HG02870 (cell line): ENCODE results near the gene THBS2.
"Not testable (repeated sequence)": the region's sequence is repeated elsewhere in the genome, so short reads cannot be mapped to it uniquely, and the experiment has no call there.

ENCODE experiments used
- ATAC-seq: cut with Tn5 transposase; IDR thresholded peaks from one replicate; pipeline ENCODE4 v1.9.1; 2021; ENCODE audit warnings: mild to moderate bottlenecking, moderate library complexity; ENCODE audit not compliant: unreplicated experiment

THBS2 gene

DNA sequence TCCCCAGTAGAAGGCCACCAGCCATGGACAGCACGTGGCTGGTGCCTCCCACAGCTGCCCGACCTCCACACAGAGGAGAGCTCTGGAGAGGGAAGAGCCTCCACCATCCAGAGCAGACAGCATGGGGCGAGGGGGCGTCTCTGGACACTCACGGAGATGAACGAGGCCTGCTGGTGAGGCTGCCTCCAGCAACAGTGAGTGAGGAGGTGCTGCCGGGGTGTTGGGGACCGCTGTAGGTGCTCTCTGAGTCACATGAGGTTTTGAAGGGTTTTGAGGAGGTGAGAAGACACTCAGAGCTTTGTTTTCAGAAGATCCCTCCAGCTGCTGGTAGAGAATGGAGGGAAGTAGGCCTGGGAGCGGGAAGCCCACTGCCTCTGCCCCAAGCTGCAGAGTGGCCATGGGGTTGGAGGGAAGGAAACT, 65.6 kb downstream of the THBS2 start:
- ATAC-seq: no peak

DNA sequence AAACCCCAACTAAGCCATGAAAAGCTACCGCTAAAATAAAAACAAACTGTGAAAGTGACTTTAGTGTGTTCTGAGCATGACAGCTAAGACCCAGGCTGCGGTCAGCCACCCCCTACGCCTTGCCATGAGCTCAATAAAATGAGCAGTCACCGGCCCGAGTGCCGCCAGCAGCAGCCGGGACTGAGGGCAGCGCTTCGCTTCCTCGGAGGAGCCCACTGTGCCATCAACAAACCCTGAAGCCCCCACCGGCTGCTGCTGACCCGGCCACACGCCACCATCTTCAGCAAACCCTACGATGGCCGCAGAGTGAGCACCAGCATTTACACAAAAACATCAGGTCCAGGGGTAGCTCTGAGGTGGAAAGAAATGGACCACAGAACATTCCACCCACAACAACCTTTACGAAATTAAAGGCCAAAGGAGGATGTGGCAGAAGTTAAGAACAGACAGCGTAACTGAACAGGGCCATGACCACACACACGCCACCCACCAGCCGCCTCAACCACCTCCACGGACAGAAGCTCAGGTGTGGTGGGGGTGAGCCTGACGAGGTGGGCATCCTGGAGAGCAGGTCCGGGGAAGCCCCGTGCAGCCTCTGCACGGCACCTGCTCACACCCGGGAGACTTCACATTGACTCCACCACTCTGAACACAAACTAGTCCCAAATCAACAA, 67.0 kb downstream of the THBS2 start:
- no peak for ATAC-seq

DNA sequence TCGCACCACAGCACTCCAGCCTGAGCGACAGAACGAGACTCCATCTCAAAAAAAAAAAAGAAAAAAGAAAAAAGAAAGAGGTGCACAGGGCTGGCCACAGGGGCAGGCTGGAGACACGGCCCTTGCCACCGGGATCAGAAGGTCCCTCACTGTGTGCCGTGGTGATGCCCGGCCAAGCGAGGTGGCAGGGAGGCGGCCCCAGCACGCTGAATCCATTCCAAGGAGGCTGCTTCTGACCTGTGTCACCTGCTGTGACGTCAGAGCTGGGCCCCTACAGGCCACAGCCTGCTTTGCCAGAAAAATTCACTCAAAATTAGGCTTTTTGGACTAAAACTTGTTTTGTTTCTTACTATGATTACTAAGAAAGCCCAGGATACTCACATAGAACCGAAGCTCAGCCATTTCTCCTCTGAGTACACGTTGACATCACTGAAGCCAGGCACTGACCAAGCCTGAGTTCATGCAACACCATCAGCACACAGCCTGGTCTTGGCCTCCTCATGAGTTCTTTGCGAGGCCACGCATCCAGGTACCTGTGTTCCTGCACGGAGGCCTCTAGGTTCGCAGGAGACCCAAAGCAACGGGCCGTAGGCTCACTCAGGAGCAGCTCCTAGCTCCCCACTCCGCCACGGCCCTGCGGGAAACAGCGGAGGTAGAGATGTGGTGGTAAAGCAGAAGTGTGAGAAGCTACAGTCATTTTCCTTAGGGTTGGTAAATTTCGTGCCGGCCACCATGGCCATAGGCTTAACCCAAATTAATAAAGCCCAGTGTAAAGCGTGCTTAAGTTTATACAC, 67.8 kb downstream of the THBS2 start:
- no peak for ATAC-seq

- ATAC-seq: no peak
Observed at GRCh38 chr6:169185011-169185521, 68.6 kb downstream of the THBS2 start.

DNA sequence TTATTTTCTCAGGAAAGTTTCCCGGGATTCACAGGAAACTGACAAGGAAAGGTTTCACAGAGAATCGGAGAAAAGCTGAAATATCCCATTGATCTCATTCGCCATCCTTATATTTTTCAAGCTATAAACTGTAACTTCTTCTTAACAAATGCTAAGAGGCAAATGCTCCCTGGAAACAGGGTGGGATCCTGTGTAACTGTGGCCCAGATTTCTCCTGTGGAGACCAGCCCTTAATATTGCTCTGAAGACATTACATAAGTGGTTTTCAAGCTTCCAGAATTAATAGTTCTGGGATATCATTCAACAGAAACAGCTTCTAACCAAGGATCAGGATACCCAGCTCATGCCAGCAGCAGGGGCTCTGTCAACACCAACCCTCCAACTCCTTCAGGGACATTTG, 69.2 kb downstream of the THBS2 start:
- no peak for ATAC-seq

GRCh38 chr6:169183233-169183632, 70.4 kb downstream of the THBS2 start:
- ATAC-seq: no peak

DNA sequence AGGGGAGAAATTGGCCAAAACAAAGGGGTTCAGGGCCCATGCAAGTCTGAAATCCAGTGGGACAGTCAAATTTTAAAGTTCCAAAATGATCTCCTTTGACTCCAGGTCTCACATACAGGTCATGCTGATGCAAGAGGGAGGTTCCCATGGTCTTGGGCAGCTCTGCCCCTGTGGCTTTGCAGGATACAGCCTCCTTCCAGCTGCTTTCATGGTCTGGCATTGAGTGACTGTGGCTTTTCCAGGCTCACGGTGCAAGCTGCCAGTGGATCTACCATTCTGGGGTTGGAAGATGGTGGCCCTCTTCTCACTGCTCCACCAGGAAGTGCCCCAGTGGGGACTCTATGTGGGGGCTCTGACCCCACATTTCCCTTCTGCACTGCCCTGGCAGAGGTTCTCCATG, 73.8 kb downstream of the THBS2 start:
- ATAC-seq: not testable (repeated sequence)

DNA sequence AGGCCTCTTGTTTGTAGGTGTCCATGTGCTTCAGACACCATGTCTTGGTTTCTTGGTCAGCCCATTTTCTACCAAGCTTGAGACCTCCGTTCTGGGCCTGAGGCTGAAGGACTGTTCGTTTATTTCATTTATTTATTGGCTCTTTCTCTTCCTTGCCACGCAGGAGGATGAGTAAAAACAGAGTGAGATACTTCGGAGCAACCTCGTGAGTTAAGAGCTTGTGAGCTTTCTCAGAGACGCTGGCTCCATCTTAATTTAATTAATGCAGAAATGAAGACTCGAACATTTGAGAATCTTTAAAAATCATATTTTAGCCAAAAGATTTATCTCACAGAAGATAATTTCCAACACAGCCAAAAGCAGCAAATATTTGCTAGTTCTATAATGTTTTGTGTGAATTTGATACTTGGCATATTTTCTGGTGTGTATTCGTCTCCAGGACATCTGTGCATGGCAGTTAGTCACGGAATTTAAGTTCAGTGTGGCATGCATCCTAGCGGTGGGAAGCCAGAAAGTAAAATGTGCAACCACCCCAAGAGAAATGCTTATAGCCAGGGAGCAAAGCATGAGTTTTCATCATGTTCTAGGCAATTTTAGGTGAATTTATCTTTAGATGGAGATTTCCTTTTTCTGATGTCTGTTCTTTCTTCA, 76.0 kb downstream of the THBS2 start:
- ATAC-seq: no peak

DNA sequence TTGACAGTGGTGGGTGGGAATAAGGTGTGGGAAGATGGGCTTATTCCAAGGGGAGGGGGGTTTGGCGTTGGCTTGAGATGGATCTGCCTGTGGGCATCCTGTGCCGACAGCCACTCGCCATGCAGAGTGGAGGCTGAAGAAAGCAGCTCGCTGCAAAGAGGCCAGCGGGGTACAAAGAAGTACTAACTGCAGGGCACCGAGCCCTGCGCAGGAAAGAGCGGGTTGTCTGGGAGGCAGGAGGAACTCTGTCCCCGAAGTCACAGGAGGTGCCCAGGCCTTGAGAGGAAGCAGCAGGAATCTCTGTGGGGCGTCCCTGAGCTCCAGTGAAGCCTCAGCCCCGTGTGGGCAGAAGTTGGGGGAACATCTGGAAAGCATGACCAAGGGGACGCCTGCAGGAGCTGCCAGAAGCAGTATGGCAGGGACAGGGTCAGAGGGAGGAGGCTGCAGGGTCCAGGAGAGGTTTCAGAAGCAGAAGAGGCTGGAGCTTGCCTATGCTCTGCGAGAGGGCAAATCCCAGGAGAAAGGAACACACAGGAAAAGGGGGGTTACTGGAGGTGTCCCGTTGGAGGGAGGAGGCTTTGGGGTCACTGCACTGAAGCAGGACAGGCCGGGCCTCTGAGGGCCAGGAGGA, 77.2 kb downstream of the THBS2 start:
- ATAC-seq: no peak

- no peak for ATAC-seq
Observed at GRCh38 chr6:169175360-169175887, 78.2 kb downstream of the THBS2 start.

DNA sequence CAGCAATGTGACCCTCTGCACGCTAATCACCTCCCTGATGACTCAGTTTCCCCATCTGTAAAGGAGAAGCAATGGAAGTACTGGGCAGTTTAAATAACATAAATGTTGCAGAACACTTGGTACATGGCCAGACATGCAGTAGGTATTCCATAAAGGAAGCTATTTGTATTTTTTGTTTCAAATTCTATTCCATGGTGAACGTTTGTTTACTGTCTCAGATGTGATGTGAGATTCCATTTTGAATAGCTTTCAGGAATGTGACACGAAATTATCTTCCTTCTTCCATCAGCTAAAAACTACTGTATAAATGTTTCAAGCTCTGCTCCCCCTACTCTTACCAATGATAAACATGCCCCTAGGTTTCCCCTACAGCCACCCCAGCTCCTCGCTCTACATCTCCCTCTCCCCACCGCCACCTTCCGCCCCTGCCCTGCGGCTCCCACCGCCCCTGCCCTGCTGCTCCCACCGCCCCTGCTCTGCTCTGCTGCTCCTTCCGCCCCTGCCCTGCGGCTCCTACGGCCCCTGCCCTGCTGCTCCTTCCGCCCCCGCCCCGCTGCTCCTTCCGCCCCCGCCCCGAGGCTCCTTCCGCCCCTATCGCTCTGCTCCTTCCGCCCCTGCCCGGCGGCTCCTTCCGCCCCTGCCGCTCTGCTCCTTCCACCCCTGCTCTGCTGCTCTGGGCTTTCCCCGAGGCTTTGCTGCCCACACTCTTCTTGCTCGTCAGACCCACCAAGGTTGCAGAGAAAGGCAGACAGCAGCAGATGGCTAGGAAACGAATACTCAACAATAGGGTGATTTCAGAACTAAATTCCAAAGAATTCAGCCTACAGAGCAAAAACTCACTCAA, 78.9 kb downstream of the THBS2 start:
- ATAC-seq: no peak

- ATAC-seq: no peak
Observed at GRCh38 chr6:169173532-169174268, 79.9 kb downstream of the THBS2 start.

- no peak for ATAC-seq
Observed at GRCh38 chr6:169172946-169173345, 80.7 kb downstream of the THBS2 start.

DNA sequence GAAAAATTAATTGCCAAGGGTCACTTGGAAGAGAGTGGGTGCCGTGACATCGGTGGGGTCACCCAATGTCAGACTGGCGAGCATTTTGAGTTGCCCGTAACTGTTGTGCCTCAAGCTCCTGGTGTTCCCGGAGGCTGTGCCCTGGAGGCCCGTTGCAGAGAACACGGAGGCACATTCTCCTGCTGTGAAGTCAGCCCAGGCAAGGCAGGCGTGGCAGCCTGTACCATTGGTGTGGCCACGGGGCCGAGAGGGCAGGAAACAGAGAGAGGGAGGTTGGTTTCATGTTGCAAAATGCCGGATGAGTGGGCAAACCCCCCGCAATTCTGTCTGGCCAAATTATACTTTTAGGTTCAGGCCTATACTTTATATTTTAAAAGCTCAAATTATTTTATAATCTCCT, 81.2 kb downstream of the THBS2 start:
- ATAC-seq: no peak

GRCh38 chr6:169171951-169172350, 81.7 kb downstream of the THBS2 start:
- ATAC-seq: no peak

DNA sequence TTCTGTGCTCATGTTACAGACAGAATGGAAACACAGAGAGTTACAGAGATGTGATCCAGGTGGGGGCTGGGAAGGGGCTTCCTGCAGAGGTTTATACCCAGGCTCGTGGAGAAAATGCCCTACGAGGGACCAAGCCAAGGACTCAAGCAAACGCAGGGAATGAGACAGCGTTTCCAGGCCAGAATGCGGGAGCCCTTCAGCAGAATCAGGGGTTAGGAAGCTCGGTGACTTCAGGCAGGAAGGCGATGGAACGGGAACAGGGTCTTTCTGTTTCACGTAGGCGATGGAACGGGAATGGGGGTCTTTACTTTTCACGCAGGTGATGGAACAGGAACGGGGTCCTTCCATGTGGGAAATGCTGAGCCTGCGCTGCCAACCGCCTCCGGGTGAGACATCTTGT, 82.6 kb downstream of the THBS2 start:
- ATAC-seq: no peak

DNA sequence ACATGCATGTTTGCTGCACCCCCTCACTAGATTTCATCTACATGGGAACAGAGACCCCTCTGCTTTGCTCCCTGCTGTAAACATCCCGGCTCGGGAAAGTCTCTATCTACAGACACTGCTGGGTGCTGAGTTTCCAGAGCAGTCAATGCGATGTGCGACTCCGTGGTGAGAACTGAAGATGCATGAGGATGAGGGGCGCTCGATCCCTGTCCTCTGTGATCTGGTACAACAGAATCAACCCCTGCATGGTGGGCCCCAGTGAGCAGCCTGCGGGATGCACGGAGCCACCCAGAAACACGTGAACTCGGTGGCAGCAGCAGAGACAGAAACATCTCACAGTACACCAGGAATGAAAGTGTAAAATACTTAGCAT, 83.1 kb downstream of the THBS2 start:
- no peak for ATAC-seq

DNA sequence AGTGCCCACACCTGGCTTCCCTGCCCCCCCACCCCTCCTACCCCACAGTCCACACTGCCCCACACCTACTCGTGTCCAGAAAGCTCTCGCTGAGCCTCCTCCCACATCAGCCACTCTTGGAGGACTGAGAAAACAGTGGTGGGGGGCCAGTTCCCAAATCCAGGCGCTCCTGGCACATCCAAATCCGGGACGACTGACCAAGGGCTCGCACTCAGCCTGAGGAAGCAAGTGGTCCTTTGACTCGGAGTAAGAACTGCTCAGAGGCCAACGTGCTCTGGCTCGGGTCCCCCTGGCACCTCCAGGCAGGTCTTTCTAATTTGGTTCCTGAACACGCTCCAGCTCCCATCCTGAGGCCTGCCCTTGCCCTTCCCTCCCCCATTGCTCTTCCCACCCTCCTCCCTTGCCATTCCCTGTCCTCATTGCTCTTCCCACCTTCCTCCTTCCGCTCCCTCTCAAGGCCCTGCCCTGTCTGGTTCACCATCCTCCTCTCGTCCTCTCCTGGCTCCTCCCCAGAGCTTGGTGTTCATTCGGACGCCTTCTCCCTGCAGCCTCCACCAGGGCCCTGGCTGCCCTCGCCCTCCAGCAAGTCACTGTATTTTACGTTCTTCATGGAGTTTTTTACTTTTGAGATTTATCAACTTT, 83.6 kb downstream of the THBS2 start:
- ATAC-seq: no peak

DNA sequence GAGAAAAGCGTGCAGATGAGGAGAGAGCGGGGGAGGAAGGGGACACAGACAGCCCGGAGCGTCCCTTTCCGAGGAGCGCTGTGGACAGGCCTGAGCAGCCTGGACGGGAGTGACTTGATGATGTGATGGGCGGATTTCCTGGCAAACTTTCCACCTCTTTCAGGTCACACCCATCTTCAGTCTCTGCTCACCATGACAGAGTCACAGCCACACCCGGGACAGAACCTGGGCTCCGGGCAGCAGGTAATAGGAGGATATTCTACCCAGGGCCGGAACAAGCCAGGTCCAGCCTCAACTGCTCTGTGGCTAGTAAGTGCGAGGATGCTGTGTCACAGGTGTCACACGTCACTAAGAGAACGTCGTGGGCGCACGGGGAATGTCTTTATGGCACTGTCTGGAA, 84.3 kb downstream of the THBS2 start:
- no peak for ATAC-seq
